GM18909 (cell line): ENCODE data around the gene EPGN.
A peak's percentile ranks its signal among the peaks of the same experiment; 100 is the strongest.

ENCODE experiments used
- ATAC-seq: cut with Tn5 transposase; IDR thresholded peaks from one replicate; pipeline ENCODE4 v1.9.1; 2021; ENCODE audit warnings: mild to moderate bottlenecking; ENCODE audit not compliant: unreplicated experiment, poor library complexity

Gene EPGN

GRCh38 chr4:74307170-74307569, 1.1 kb upstream of the EPGN start:
- no peak for ATAC-seq

GRCh38 chr4:74309223-74309622, 953 bp downstream of the EPGN start:
- ATAC-seq: no peak

- ATAC-seq: peak; percentile 42
Measured at GRCh38 chr4:74311696-74312313, 3.5 kb downstream of the EPGN start.

GRCh38 chr4:74314329-74314728, 6.1 kb downstream of the EPGN start:
- ATAC-seq: no peak

- ATAC-seq: no peak
Measured at GRCh38 chr4:74314944-74315343, 6.7 kb downstream of the EPGN start.

- ATAC-seq: no peak
Measured at GRCh38 chr4:74315376-74315775, 7.1 kb downstream of the EPGN start.

GRCh38 chr4:74316397-74316796, 8.1 kb downstream of the EPGN start:
- no peak for ATAC-seq

- ATAC-seq: no peak
Measured at GRCh38 chr4:74317616-74318246, 9.5 kb downstream of the EPGN start.

- no peak for ATAC-seq
Measured at GRCh38 chr4:74318276-74318675, 10.0 kb downstream of the EPGN start.

- no peak for ATAC-seq
Measured at GRCh38 chr4:74319470-74319869, 11.2 kb downstream of the EPGN start.

- peak; percentile 79 for ATAC-seq
Measured at GRCh38 chr4:74320559-74321118, 12.4 kb downstream of the EPGN start.

GRCh38 chr4:74322301-74322700, 14.0 kb downstream of the EPGN start:
- ATAC-seq: no peak

GRCh38 chr4:74323663-74324062, 15.4 kb downstream of the EPGN start:
- ATAC-seq: no peak

- ATAC-seq: no peak
Measured at GRCh38 chr4:74324262-74324661, 16.0 kb downstream of the EPGN start.

GRCh38 chr4:74325886-74326285, 17.6 kb downstream of the EPGN start:
- no peak for ATAC-seq

GRCh38 chr4:74327762-74328161, 19.5 kb downstream of the EPGN start:
- ATAC-seq: no peak

- no peak for ATAC-seq
Measured at GRCh38 chr4:74328501-74328900, 20.2 kb downstream of the EPGN start.

- no peak for ATAC-seq
Measured at GRCh38 chr4:74329307-74329706, 21.0 kb downstream of the EPGN start.

GRCh38 chr4:74330295-74330750, 22.1 kb downstream of the EPGN start:
- no peak for ATAC-seq

- no peak for ATAC-seq
Measured at GRCh38 chr4:74331252-74331651, 23.0 kb downstream of the EPGN start.

- ATAC-seq: no peak
Measured at GRCh38 chr4:74331944-74332343, 23.7 kb downstream of the EPGN start.

- no peak for ATAC-seq
Measured at GRCh38 chr4:74334636-74335035, 26.4 kb downstream of the EPGN start.
